ENCODE data around the gene CA7.

CA7 gene

DNA sequence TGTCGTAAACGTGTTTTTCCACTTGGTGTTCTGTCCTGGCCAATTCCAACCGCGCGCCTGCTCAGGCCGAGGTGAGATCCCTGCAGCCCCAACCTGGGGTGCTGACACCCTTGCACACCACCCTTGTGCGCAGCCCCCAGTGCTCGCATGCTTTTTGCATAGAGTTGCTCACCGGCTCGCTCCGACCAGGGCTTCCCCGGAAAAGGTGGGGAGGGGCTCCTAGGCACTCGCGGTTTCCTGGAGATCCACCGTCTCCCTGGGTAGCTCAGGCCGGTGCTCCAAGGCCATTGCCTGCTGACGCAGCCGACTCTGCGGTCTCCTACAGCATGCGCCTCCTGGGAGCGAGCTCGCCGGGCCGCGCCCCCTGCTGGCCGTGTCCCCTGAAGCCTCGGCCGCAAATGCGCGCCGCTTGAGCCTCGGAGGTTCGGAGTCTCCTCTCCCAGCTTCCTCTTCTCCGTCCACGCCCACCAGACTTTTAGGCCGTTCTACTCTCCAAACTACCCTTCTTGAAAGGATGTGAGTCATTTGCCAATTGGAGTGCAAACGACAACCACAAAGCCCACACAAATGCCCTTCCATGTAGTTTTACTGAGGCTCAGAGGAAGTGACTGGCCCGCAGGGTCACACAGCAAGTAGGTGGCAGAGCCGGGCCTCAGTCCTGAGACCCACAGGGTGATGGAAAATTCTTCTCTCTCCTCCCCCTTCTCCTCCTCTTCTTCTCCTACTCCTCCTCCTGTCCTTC, 28.9 kb downstream of the CA7 start:
- peak; percentile 97 for DNase-seq (ENCODE audit: low spot score)
- Mint-ChIP-seq H3K4me1 (ENCODE audit: low read depth) (peaks cover 34% of the 10 kb centered on the region), H3K27me3 (ENCODE audit: low read depth) (no peaks in the 10 kb centered on the region), H3K27ac (peak overlapping the region; percentile 90), H3K9me3 (peaks cover 5% of the 10 kb centered on the region), H3K36me3 (ENCODE audit: low read depth) (no peaks in the 10 kb centered on the region), H3K4me3 (peak overlapping the region; percentile 87)

DNA sequence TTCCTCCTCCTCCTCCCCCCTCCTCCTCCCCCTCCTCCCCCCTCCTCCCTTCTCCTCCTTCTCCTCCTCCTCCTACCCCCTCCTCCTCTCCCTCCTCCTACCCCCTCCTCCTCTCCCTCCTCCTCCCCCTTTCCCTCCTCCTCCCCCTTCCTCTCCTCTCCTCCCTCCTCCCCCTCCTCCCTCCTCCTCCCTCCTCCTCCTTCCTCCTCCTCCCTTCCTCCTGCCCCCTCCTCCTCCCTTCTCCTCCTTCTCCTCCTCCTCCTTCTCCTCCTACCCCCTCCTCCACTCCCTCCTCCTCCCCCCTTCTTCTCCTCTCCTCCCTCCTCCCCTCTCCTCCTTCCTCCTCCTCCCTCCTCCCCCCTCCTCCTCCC, 29.5 kb downstream of the CA7 start:
- peaks cover 40% of the 10 kb centered on the region for H3K4me1 Mint-ChIP-seq (ENCODE audit: low read depth)
- no peak overlapping the region for H3K4me3 Mint-ChIP-seq
- H3K9me3 Mint-ChIP-seq, result peaks cover 5% of the 10 kb centered on the region
- no peaks in the 10 kb centered on the region for H3K27me3 Mint-ChIP-seq (ENCODE audit: low read depth)
- H3K27ac Mint-ChIP-seq, result peak overlapping the region; percentile 94
- H3K36me3 Mint-ChIP-seq (ENCODE audit: low read depth), result no peaks in the 10 kb centered on the region
- no peak for DNase-seq (ENCODE audit: low spot score)

DNA sequence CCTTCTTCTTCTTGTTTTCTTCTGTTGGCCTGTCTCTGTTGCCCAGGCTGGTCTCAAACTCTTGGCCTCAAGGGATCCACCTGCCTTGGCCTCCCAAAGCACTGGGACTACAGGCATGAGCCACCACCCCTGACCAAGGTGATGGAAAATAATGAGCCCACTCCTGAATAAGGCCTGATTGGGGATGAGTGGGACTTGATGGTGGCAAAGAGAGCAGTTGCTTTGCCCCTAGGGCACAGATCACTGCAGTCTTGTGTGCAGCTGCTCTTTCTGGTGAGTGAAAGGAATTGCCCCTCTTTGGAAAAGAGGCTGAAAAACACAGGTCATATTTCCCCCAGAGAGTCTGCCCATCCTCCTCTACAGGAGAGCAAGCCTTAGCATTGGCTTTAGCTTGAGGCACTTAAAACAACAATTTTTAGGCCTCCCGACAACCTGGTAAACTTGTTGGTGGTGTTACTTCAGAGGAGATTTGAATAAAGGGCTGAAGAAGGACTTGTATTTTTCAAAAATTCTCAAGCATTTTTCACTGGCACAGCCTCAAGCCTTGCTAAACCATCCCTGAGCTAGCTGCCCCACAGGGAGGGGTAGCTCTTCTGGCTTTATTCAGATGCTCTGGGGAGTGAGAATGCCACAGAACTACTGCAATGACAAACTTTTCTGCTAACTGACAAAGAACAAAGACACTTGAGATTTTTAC, 30.0 kb downstream of the CA7 start:
- H3K27me3 Mint-ChIP-seq (ENCODE audit: low read depth), result no peaks in the 10 kb centered on the region
- H3K4me1 Mint-ChIP-seq (ENCODE audit: low read depth), result peaks cover 42% of the 10 kb centered on the region
- H3K9me3 Mint-ChIP-seq, result peaks cover 5% of the 10 kb centered on the region
- DNase-seq (ENCODE audit: low spot score), result peak; percentile 19
- H3K27ac Mint-ChIP-seq, result peak overlapping the region; percentile 94
- no peaks in the 10 kb centered on the region for H3K36me3 Mint-ChIP-seq (ENCODE audit: low read depth)
- H3K4me3 Mint-ChIP-seq, result peak overlapping the region; percentile 50

DNA sequence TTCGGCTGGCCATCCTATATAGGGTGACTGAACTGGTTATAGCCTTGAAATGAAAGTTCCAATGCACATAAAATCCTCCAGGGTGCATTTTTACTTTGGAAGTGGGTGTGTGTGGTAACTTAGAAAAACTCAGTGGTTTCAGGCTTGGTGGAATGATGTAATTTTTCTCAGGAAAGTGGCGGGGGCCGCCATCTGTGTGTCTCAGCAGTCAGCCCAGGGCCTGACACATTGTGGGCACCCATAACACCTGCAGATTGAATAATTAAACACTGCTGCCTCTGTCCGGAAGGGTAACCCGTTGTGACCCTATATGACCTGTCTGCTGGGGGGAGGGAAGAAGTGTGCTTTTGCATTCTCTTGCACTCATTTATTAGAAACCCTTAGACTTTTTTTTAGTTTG, 33.9 kb downstream of the CA7 start:
- peak; percentile 85 for DNase-seq (ENCODE audit: low spot score)
- H3K4me3 Mint-ChIP-seq, result peak overlapping the region; percentile 45
- peak overlapping the region; percentile 66 for H3K27ac Mint-ChIP-seq
- H3K27me3 Mint-ChIP-seq (ENCODE audit: low read depth), result no peaks in the 10 kb centered on the region
- peaks cover 52% of the 10 kb centered on the region for H3K4me1 Mint-ChIP-seq (ENCODE audit: low read depth)
- peaks cover 5% of the 10 kb centered on the region for H3K9me3 Mint-ChIP-seq
- peaks cover 2% of the 10 kb centered on the region for H3K36me3 Mint-ChIP-seq (ENCODE audit: low read depth)

DNA sequence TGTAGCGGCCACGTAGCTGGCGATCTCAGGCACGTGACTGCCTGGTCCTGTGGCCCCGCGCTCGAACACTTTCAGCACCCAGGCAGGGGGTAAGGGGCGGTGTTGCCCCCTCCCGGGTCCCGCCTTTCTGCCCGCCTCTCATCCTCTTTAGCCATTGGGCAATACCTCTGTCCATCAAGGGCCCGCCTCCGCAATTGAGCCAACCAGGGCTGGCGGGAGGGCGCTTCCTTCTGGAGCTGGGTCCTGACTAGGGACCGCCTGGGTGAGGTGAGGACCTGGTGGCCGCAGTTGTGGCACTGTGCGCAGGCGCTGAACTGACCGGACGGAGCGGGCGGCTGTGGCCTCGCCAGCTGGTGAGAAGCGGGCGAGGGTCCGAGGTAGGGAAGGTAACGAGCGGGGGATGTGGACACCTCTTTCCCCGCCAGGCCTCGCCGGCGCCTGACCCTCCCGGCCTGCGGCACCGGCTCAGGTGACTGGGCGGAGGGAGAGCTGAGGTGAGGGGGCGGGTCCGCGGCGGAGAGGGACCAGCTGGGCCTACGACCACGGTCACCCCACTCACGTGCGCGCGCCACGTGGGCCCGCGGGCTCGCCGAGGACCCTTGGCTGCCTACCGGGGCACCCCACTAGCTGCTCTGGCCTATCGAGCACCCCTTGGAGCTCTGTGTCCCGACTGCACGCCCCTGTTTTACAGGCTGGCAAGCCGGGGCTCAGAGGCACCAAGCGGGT, 36.2 kb downstream of the CA7 start, which contains the start of gene PDP2:
TSS of gene PDP2 (plus strand) at position 228 of the 726 bp plus-strand sequence. CDS start 3,770 bp downstream, outside the sequence.
- DNase-seq (ENCODE audit: low spot score), result peak; percentile 93
- H3K36me3 Mint-ChIP-seq (ENCODE audit: low read depth), result peaks cover 12% of the 10 kb centered on the region
- H3K4me3 Mint-ChIP-seq, result peak within 1 kb of the TSS; percentile 100
- H3K27ac Mint-ChIP-seq, result peak within 1 kb of the TSS; percentile 98
- no peaks in the 10 kb centered on the region for H3K27me3 Mint-ChIP-seq (ENCODE audit: low read depth)
- H3K9me3 Mint-ChIP-seq, result peaks cover 5% of the 10 kb centered on the region
- peaks cover 42% of the 10 kb centered on the region for H3K4me1 Mint-ChIP-seq (ENCODE audit: low read depth)

DNA sequence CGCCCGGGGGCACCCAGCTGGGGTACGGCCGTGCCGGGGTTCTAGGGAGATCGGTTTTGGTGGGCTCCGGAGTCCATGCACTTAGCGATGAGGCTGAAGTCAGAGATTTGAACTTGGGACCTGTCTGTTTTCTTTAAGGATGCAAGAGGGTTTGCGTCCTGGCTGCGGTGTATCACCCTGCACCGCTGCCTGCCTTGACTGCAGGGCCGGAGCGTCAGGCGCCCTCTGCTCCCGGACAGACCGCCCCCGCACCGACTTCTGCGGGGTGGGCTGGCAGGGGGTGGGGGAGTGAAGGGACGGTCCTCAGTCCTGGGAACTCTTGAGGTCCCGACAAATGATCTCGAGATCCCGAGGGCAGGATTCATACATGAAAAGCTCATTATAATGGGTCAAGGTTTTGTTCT, 36.8 kb downstream of the CA7 start:
- H3K9me3 Mint-ChIP-seq, result peaks cover 4% of the 10 kb centered on the region
- H3K4me3 Mint-ChIP-seq, result peak overlapping the region; percentile 79
- H3K27me3 Mint-ChIP-seq (ENCODE audit: low read depth), result no peaks in the 10 kb centered on the region
- H3K36me3 Mint-ChIP-seq (ENCODE audit: low read depth), result peaks cover 15% of the 10 kb centered on the region
- peaks cover 45% of the 10 kb centered on the region for H3K4me1 Mint-ChIP-seq (ENCODE audit: low read depth)
- peak; percentile 25 for DNase-seq (ENCODE audit: low spot score)
- peak overlapping the region; percentile 36 for H3K27ac Mint-ChIP-seq

DNA sequence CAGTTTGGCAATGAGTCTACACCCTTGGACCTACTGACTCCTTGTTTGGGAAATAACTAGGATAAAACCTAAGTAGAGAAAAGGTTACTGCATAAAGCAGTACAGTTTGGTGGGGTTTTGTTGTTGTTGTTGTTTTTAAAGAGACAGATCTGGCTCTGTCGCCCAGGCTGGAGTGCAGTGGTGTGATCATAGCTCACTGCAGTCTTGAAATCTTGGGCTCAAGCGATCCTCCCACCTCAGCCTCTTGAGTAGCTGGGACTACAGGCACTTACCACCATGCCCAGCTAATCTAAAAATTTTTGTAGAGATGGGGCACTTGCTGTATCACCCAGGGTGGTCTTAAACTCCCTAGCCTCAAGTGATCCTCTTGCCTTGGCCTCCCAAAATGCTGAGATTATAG, 37.3 kb downstream of the CA7 start:
- Mint-ChIP-seq H3K4me1 (ENCODE audit: low read depth) (peaks cover 44% of the 10 kb centered on the region), H3K27ac (no peak overlapping the region)

DNA sequence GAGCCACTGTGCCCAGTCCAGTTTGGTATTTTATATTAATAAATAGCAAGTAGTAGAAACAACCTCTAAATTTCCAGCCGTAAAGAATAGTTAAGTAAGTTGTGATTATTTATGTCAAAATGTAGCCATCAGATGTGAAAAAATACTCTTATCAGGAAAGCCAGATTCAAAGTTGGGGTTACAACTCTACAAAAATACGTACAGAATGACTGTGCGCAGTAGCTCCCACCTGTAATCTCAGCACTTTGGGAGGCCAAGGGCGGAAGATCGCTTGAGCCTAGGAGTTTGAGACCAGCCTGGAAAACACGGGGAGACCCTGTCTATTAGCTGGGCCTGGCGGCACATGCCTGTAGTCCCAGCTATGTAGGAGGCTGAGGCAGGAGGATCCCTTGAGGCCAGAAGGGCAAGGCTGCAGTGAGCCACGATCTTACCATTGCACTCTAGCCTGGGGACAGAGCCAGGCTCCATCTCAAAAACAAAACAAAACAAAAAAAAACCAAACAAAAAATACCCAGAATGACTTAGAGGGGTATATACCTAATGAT, 37.8 kb downstream of the CA7 start:
- Mint-ChIP-seq H3K27me3 (ENCODE audit: low read depth) (no peaks in the 10 kb centered on the region), H3K36me3 (ENCODE audit: low read depth) (peaks cover 24% of the 10 kb centered on the region), H3K4me3 (peak overlapping the region; percentile 79), H3K27ac (peak overlapping the region; percentile 8), H3K9me3 (no peaks in the 10 kb centered on the region), H3K4me1 (ENCODE audit: low read depth) (peaks cover 48% of the 10 kb centered on the region)
- DNase-seq (ENCODE audit: low spot score), result no peak

More for the DNA sequence above, 37.3 kb downstream of the CA7 start:
- Mint-ChIP-seq H3K36me3 (ENCODE audit: low read depth) (peaks cover 19% of the 10 kb centered on the region), H3K27me3 (ENCODE audit: low read depth) (no peaks in the 10 kb centered on the region), H3K9me3 (no peaks in the 10 kb centered on the region), H3K4me3 (peak overlapping the region; percentile 79)
- DNase-seq (ENCODE audit: low spot score), result no peak

DNA sequence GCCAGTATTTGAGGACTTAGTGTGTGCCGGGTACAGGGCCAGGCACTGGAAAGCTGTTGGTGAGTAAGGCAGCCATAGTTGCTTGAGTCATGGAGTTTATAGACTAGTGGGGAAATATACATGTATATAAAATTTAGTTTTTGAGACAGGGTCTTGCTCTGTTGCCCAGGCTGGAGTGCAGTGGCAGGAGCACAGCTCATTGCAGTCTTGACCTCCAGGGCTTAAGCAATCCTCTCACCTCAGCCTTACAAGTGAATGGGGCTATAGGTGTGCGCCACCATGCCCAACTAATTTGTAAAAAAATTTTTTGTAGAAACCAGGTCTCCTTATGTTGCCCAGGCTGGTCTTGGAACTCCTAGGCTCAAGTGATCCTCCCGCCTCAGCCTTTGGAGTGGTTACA, 38.5 kb downstream of the CA7 start:
- no peak overlapping the region for H3K4me3 Mint-ChIP-seq
- peaks cover 51% of the 10 kb centered on the region for H3K4me1 Mint-ChIP-seq (ENCODE audit: low read depth)
- no peaks in the 10 kb centered on the region for H3K9me3 Mint-ChIP-seq
- no peak for DNase-seq (ENCODE audit: low spot score)
- H3K36me3 Mint-ChIP-seq (ENCODE audit: low read depth), result peaks cover 25% of the 10 kb centered on the region
- no peak overlapping the region for H3K27ac Mint-ChIP-seq
- H3K27me3 Mint-ChIP-seq (ENCODE audit: low read depth), result no peaks in the 10 kb centered on the region

DNA sequence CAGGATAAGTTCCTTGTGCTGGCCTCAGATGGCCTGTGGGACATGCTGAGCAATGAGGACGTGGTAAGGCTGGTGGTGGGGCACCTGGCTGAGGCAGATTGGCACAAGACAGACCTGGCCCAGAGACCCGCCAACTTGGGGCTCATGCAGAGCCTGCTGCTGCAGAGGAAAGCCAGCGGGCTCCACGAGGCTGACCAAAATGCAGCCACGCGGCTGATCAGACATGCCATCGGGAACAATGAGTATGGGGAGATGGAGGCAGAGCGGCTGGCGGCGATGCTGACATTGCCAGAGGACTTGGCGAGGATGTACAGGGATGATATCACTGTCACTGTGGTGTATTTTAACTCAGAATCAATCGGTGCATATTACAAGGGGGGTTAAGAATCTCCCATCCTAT, 41.3 kb downstream of the CA7 start:
- Mint-ChIP-seq H3K36me3 (ENCODE audit: low read depth) (peaks cover 31% of the 10 kb centered on the region), H3K27me3 (ENCODE audit: low read depth) (no peaks in the 10 kb centered on the region), H3K4me1 (ENCODE audit: low read depth) (peaks cover 33% of the 10 kb centered on the region), H3K4me3 (no peak overlapping the region), H3K9me3 (no peaks in the 10 kb centered on the region), H3K27ac (no peak overlapping the region)
- no peak for DNase-seq (ENCODE audit: low spot score)

DNA sequence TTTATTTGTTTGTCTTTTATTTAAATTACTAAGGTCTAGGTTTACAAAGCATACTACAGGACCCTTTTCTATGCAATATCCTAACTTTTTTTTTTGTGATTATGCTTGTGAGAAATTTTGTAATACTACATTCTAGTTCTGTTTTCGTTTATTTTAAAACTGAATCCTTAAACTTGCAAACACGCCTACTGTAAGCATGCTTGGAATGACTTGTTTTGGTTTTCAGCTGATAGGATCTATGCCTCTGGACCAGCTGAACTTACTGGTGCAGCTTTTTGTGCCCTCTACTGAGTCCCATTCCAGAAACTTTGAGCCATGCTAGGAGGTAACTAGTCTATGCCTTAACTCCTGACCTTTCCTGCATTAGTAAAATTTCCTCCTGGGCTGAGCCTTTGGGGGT, 42.1 kb downstream of the CA7 start:
- H3K4me3 Mint-ChIP-seq, result no peak overlapping the region
- H3K36me3 Mint-ChIP-seq (ENCODE audit: low read depth), result peaks cover 32% of the 10 kb centered on the region
- H3K4me1 Mint-ChIP-seq (ENCODE audit: low read depth), result peaks cover 32% of the 10 kb centered on the region
- H3K9me3 Mint-ChIP-seq, result no peaks in the 10 kb centered on the region
- no peak for DNase-seq (ENCODE audit: low spot score)
- no peaks in the 10 kb centered on the region for H3K27me3 Mint-ChIP-seq (ENCODE audit: low read depth)
- no peak overlapping the region for H3K27ac Mint-ChIP-seq

DNA sequence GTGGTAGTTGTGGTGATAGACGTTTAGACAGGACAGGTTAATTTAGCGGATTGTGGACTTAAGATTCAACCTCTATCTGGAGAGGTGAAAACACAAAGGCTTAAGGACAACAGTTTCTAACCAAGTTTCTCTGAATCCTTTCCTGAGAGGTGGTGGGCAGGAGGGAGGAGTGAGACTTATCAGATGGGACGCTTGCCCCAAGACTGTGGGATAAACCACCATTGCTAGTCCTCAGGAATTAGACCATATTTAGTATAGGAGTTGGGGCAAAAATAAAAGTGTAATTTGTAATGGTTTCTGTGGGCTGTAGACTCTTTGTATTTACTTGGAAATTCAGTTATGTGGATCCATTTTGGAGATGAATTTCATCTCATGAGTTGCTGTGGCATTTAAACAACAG, 42.7 kb downstream of the CA7 start:
- DNase-seq (ENCODE audit: low spot score), result no peak
- H3K27me3 Mint-ChIP-seq (ENCODE audit: low read depth), result no peaks in the 10 kb centered on the region
- peaks cover 34% of the 10 kb centered on the region for H3K36me3 Mint-ChIP-seq (ENCODE audit: low read depth)
- H3K4me1 Mint-ChIP-seq (ENCODE audit: low read depth), result peaks cover 27% of the 10 kb centered on the region
- H3K9me3 Mint-ChIP-seq, result no peaks in the 10 kb centered on the region
- H3K4me3 Mint-ChIP-seq, result no peak overlapping the region
- no peak overlapping the region for H3K27ac Mint-ChIP-seq

DNA sequence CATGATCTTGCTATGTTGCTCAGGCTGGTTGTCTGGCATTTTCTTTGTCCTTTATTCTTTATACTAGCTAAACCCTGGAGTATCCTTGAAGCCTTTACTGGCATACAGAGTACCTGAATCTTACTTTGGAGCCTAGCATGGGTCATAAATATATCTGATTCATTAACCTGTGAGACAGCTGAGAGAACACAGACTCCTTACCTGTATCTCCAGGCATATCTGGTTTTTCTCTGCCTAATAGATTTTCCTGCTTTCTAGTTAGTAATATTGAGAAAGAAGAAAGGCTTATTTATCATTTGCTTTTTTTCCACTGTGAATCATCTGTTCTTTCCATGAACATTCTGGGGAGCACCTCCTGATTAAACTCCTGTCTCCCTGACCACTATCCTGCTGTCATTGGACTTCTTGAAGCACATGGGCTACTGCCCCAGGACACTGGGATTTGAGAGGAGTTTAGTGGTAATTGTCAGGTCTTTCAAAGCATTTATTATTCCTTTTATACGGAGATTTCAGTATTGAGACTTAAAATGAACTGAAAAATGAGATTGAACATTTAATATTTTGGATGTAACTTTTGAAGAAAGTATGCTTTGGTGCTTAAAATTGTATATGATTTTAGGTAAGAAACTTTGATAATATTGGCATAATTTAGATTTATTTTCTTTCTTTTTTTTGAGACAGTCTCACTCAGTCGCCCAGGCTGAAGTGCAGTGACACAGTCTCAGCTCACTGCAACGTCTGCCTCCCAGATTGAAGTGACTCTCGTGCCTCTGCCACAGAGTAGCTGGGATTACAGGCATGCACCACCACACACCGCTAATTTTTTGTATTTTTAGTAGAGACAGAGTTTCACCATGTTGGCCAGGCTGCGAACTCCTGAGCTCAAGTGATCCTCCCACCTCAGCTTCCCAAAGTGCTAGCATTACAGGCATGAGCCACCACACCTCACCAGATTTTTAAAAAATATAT, 44.7 kb downstream of the CA7 start:
- Mint-ChIP-seq H3K9me3 (no peaks in the 10 kb centered on the region), H3K27ac (no peak overlapping the region), H3K4me3 (no peak overlapping the region), H3K4me1 (ENCODE audit: low read depth) (peaks cover 29% of the 10 kb centered on the region), H3K27me3 (ENCODE audit: low read depth) (no peaks in the 10 kb centered on the region), H3K36me3 (ENCODE audit: low read depth) (peaks cover 37% of the 10 kb centered on the region)
- DNase-seq (ENCODE audit: low spot score), result no peak

Measured in T-helper 2 cell treated with Interferon-gamma antibody and Interleukin-4, amounts not matched to agents 5 μg/mL and 100 μg/mL, for 36 hours (primary cell).